ENCODE data around the gene PET117. TPM values are rescaled to one million over a fixed set of nuclear protein-coding genes. Genes with fewer than 3 reads are reported as not detected.

The PET117 gene
- total and polyA plus RNA-seq, 2 donors: 6.8 to 16.0 TPM

GRCh38 chr20:18132663-18133062 is 5.0 kb upstream of the PET117 start:
- DNase-seq (ENCODE audit: extremely low spot score): no peak
- Histone ChIP-seq H3K4me3 (ENCODE audit: low read depth, low read length) (no peak overlapping the region), H3K27ac (ENCODE audit: low read depth) (no peak overlapping the region), H3K4me1 (ENCODE audit: insufficient read depth) (no peaks in the 10 kb centered on the region), H3K36me3 (ENCODE audit: insufficient read depth) (no peaks in the 10 kb centered on the region)
- 94% methylated on average over 1 of the region's 1 CpG for WGBS

GRCh38 chr20:18133962-18134361 is 3.7 kb upstream of the PET117 start:
- DNase-seq (ENCODE audit: extremely low spot score): no peak
- H3K4me1 ChIP-seq (ENCODE audit: insufficient read depth): peaks cover 3% of the 10 kb centered on the region
- H3K36me3 ChIP-seq (ENCODE audit: insufficient read depth): no peaks in the 10 kb centered on the region
- 39% methylated on average over 2 of the region's 2 CpGs for WGBS
- no peak overlapping the region for H3K4me3 ChIP-seq (ENCODE audit: low read depth, low read length)
- no peak overlapping the region for H3K27ac ChIP-seq (ENCODE audit: low read depth)

- Histone ChIP-seq H3K4me1 (ENCODE audit: insufficient read depth) (peaks cover 7% of the 10 kb centered on the region), H3K36me3 (ENCODE audit: insufficient read depth) (no peaks in the 10 kb centered on the region), H3K27ac (ENCODE audit: low read depth) (peak overlapping the region; percentile 82), H3K4me3 (ENCODE audit: low read depth, low read length) (peak overlapping the region; percentile 92)
- under 1% methylated on average over 15 of the region's 15 CpGs for WGBS
- no peak for DNase-seq (ENCODE audit: extremely low spot score)
These were observed 561 bp downstream of the PET117 start for GRCh38 chr20:18138266-18138582.

GRCh38 chr20:18138639-18139583 is 1.2 kb downstream of the PET117 start:
- H3K4me3 ChIP-seq (ENCODE audit: low read depth, low read length): peak overlapping the region; percentile 92
- DNase-seq (ENCODE audit: extremely low spot score): no peak
- H3K36me3 ChIP-seq (ENCODE audit: insufficient read depth): no peaks in the 10 kb centered on the region
- peaks cover 7% of the 10 kb centered on the region for H3K4me1 ChIP-seq (ENCODE audit: insufficient read depth)
- 27% methylated on average over 7 of the region's 7 CpGs for WGBS
- no peak overlapping the region for H3K27ac ChIP-seq (ENCODE audit: low read depth)

GRCh38 chr20:18139832-18140231 is 2.2 kb downstream of the PET117 start:
- Histone ChIP-seq H3K36me3 (ENCODE audit: insufficient read depth) (no peaks in the 10 kb centered on the region), H3K27ac (ENCODE audit: low read depth) (no peak overlapping the region), H3K4me3 (ENCODE audit: low read depth, low read length) (no peak overlapping the region), H3K4me1 (ENCODE audit: insufficient read depth) (peaks cover 7% of the 10 kb centered on the region)
- no peak for DNase-seq (ENCODE audit: extremely low spot score)
- WGBS: 84% methylated on average over 2 of the region's 2 CpGs

- Histone ChIP-seq H3K27ac (ENCODE audit: low read depth) (no peak overlapping the region), H3K4me3 (ENCODE audit: low read depth, low read length) (no peak overlapping the region), H3K36me3 (ENCODE audit: insufficient read depth) (no peaks in the 10 kb centered on the region), H3K4me1 (ENCODE audit: insufficient read depth) (no peaks in the 10 kb centered on the region)
- no peak for DNase-seq (ENCODE audit: extremely low spot score)
- 100% methylated on average over 1 of the region's 1 CpG for WGBS
These were observed 7.0 kb downstream of the PET117 start for GRCh38 chr20:18144541-18145099.

- H3K4me3 ChIP-seq (ENCODE audit: low read depth, low read length): no peak overlapping the region
- WGBS: 94% methylated on average over 9 of the region's 9 CpGs
- no peak for DNase-seq (ENCODE audit: extremely low spot score)
- no peak overlapping the region for H3K27ac ChIP-seq (ENCODE audit: low read depth)
- H3K36me3 ChIP-seq (ENCODE audit: insufficient read depth): peaks cover 2% of the 10 kb centered on the region
- no peaks in the 10 kb centered on the region for H3K4me1 ChIP-seq (ENCODE audit: insufficient read depth)
These were observed 16.7 kb downstream of the PET117 start for GRCh38 chr20:18154342-18154741.

GRCh38 chr20:18156045-18156444 is 18.4 kb downstream of the PET117 start:
- H3K4me3 ChIP-seq (ENCODE audit: low read depth, low read length): no peak overlapping the region
- H3K4me1 ChIP-seq (ENCODE audit: insufficient read depth): no peaks in the 10 kb centered on the region
- WGBS: 98% methylated on average over 4 of the region's 4 CpGs
- no peak overlapping the region for H3K27ac ChIP-seq (ENCODE audit: low read depth)
- DNase-seq (ENCODE audit: extremely low spot score): no peak
- peaks cover 2% of the 10 kb centered on the region for H3K36me3 ChIP-seq (ENCODE audit: insufficient read depth)

GRCh38 chr20:18164356-18164755 is 26.7 kb downstream of the PET117 start:
- Histone ChIP-seq H3K36me3 (ENCODE audit: insufficient read depth) (peaks cover 2% of the 10 kb centered on the region), H3K4me3 (ENCODE audit: low read depth, low read length) (no peak overlapping the region), H3K27ac (ENCODE audit: low read depth) (no peak overlapping the region), H3K4me1 (ENCODE audit: insufficient read depth) (no peaks in the 10 kb centered on the region)
- no peak for DNase-seq (ENCODE audit: extremely low spot score)
- WGBS: 91% methylated on average over 2 of the region's 2 CpGs

- Histone ChIP-seq H3K4me1 (ENCODE audit: insufficient read depth) (no peaks in the 10 kb centered on the region), H3K36me3 (ENCODE audit: insufficient read depth) (peaks cover 2% of the 10 kb centered on the region), H3K27ac (ENCODE audit: low read depth) (no peak overlapping the region), H3K4me3 (ENCODE audit: low read depth, low read length) (no peak overlapping the region)
- 71% methylated on average over 3 of the region's 3 CpGs for WGBS
- no peak for DNase-seq (ENCODE audit: extremely low spot score)
These were observed 27.9 kb downstream of the PET117 start for GRCh38 chr20:18165553-18165952.

- H3K36me3 ChIP-seq (ENCODE audit: insufficient read depth): peaks cover 2% of the 10 kb centered on the region
- DNase-seq (ENCODE audit: extremely low spot score): peak; percentile 10
- WGBS: 45% methylated on average over 5 of the region's 5 CpGs
- no peak overlapping the region for H3K27ac ChIP-seq (ENCODE audit: low read depth)
- no peak overlapping the region for H3K4me3 ChIP-seq (ENCODE audit: low read depth, low read length)
- no peaks in the 10 kb centered on the region for H3K4me1 ChIP-seq (ENCODE audit: insufficient read depth)
These were observed 28.7 kb downstream of the PET117 start for GRCh38 chr20:18166241-18166881.

GRCh38 chr20:18166950-18167349 is 29.3 kb downstream of the PET117 start:
- DNase-seq (ENCODE audit: extremely low spot score): no peak
- Histone ChIP-seq H3K4me3 (ENCODE audit: low read depth, low read length) (no peak overlapping the region), H3K36me3 (ENCODE audit: insufficient read depth) (peaks cover 2% of the 10 kb centered on the region), H3K4me1 (ENCODE audit: insufficient read depth) (no peaks in the 10 kb centered on the region), H3K27ac (ENCODE audit: low read depth) (no peak overlapping the region)
- WGBS: 72% methylated on average over 1 of the region's 1 CpG

- H3K4me3 ChIP-seq (ENCODE audit: low read depth, low read length): no peak overlapping the region
- no peak overlapping the region for H3K27ac ChIP-seq (ENCODE audit: low read depth)
- no peak for DNase-seq (ENCODE audit: extremely low spot score)
- peaks cover 1% of the 10 kb centered on the region for H3K36me3 ChIP-seq (ENCODE audit: insufficient read depth)
- WGBS: 98% methylated on average over 2 of the region's 2 CpGs
- no peaks in the 10 kb centered on the region for H3K4me1 ChIP-seq (ENCODE audit: insufficient read depth)
These were observed 34.7 kb downstream of the PET117 start for GRCh38 chr20:18172379-18172778.
